ENCODE data around the gene OXNAD1. TPM values are rescaled to one million over a fixed set of nuclear protein-coding genes. Genes with fewer than 3 reads are reported as not detected.

The OXNAD1 gene
- total and polyA plus RNA-seq, 2 of the 13 experiments (the other 11 are each of a cell fraction or from before 2014, with no cell fraction given) = 9.9 to 18.8 TPM

DNA sequence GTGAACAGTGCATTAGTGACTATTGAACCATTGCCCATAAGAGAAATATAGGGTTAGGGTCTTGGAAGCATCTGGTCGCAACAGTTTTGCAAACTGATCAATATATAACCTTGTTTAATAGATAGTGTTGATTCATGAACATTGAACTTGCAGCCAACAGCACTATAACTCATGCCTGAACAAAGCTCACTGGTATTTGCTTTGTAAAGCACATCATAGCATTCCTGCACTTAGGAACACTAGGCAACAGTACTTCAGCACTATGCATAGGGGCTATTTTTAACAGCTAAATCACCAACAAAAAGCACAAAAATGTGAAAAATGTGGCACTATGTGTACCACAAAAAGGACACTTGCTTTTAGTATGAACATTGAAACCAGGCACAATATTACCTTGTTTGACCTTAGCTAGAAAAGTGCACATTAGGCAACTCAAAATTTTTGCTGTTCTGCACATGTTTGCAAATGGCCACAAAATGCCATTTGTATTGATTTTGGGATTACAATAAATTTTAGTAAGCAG, 68.0 kb downstream of the OXNAD1 start (continued):
- TF ChIP-seq, protein P1, sequence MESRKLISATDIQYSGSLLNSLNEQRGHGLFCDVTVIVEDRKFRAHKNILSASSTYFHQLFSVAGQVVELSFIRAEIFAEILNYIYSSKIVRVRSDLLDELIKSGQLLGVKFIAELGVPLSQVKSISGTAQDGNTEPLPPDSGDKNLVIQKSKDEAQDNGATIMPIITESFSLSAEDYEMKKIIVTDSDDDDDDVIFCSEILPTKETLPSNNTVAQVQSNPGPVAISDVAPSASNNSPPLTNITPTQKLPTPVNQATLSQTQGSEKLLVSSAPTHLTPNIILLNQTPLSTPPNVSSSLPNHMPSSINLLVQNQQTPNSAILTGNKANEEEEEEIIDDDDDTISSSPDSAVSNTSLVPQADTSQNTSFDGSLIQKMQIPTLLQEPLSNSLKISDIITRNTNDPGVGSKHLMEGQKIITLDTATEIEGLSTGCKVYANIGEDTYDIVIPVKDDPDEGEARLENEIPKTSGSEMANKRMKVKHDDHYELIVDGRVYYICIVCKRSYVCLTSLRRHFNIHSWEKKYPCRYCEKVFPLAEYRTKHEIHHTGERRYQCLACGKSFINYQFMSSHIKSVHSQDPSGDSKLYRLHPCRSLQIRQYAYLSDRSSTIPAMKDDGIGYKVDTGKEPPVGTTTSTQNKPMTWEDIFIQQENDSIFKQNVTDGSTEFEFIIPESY (CRISPR knock-in tag; IDR thresholded peaks at IDR 0.05) = no peak
- TF ChIP-seq MZF1 (CRISPR knock-in tag; IDR thresholded peaks at IDR 0.05; ENCODE audit: borderline replicate concordance) = no peak
- TF ChIP-seq XRCC5 (optimal IDR thresholded peaks at IDR 0.05; ENCODE audit: low read length) = no peak
- no peak for TF ChIP-seq SATB2 (CRISPR knock-in tag; IDR thresholded peaks at IDR 0.05)
- no peak for TF ChIP-seq TMF1 (CRISPR knock-in tag; IDR thresholded peaks at IDR 0.05; ENCODE audit: low read depth)
- peak; percentile 75; the same call in 1 of the 2 replicates for TF ChIP-seq CHD4 (IDR thresholded peaks at IDR 0.05; ENCODE audit: borderline replicate concordance, low read length)
- no peak for TF ChIP-seq PHF20 (CRISPR knock-in tag; IDR thresholded peaks at IDR 0.05)
- TF ChIP-seq MIXL1 (CRISPR knock-in tag; IDR thresholded peaks at IDR 0.05) = peak; percentile 84; the same call in 1 of the 2 replicates
- no peak for TF ChIP-seq HOXA9 (CRISPR knock-in tag; IDR thresholded peaks at IDR 0.05; ENCODE audit: borderline replicate concordance)
- TF ChIP-seq, protein P2, sequence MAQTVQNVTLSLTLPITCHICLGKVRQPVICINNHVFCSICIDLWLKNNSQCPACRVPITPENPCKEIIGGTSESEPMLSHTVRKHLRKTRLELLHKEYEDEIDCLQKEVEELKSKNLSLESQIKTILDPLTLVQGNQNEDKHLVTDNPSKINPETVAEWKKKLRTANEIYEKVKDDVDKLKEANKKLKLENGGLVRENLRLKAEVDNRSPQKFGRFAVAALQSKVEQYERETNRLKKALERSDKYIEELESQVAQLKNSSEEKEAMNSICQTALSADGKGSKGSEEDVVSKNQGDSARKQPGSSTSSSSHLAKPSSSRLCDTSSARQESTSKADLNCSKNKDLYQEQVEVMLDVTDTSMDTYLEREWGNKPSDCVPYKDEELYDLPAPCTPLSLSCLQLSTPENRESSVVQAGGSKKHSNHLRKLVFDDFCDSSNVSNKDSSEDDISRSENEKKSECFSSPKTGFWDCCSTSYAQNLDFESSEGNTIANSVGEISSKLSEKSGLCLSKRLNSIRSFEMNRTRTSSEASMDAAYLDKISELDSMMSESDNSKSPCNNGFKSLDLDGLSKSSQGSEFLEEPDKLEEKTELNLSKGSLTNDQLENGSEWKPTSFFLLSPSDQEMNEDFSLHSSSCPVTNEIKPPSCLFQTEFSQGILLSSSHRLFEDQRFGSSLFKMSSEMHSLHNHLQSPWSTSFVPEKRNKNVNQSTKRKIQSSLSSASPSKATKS (CRISPR knock-in tag; IDR thresholded peaks at IDR 0.05) = no peak
- TF ChIP-seq FOXO1 (CRISPR knock-in tag; IDR thresholded peaks at IDR 0.05) = peak; percentile 80; the same call in 1 of the 2 replicates
- TF ChIP-seq, protein P3, sequence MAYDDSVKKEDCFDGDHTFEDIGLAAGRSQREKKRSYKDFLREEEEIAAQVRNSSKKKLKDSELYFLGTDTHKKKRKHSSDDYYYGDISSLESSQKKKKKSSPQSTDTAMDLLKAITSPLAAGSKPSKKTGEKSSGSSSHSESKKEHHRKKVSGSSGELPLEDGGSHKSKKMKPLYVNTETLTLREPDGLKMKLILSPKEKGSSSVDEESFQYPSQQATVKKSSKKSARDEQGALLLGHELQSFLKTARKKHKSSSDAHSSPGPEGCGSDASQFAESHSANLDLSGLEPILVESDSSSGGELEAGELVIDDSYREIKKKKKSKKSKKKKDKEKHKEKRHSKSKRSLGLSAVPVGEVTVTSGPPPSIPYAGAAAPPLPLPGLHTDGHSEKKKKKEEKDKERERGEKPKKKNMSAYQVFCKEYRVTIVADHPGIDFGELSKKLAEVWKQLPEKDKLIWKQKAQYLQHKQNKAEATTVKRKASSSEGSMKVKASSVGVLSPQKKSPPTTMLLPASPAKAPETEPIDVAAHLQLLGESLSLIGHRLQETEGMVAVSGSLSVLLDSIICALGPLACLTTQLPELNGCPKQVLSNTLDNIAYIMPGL (CRISPR knock-in tag; IDR thresholded peaks at IDR 0.05; ENCODE audit: borderline replicate concordance in 1 of 2, low read depth in 1 of 2) = 0 out of 4 replicates have a peak, but pooled peaks of 1 of the 2 experiments have one; percentile 18
- TF ChIP-seq ZNF333 (CRISPR knock-in tag; IDR thresholded peaks at IDR 0.05; ENCODE audit: borderline replicate concordance) = no peak
- no peak for TF ChIP-seq NONO (IDR thresholded peaks at IDR 0.05)
- peak; percentile 47; the same call in 1 of the 2 replicates for TF ChIP-seq NONO (CRISPR knock-in tag; conservative IDR thresholded peaks at IDR 0.05)
- TF ChIP-seq PAX8 (CRISPR knock-in tag; IDR thresholded peaks at IDR 0.05; ENCODE audit: borderline replicate concordance) = no peak
- TF ChIP-seq KAT2B (IDR thresholded peaks at IDR 0.05; ENCODE audit: borderline replicate concordance, low read depth, low read length) = no peak
- TF ChIP-seq, protein P4, sequence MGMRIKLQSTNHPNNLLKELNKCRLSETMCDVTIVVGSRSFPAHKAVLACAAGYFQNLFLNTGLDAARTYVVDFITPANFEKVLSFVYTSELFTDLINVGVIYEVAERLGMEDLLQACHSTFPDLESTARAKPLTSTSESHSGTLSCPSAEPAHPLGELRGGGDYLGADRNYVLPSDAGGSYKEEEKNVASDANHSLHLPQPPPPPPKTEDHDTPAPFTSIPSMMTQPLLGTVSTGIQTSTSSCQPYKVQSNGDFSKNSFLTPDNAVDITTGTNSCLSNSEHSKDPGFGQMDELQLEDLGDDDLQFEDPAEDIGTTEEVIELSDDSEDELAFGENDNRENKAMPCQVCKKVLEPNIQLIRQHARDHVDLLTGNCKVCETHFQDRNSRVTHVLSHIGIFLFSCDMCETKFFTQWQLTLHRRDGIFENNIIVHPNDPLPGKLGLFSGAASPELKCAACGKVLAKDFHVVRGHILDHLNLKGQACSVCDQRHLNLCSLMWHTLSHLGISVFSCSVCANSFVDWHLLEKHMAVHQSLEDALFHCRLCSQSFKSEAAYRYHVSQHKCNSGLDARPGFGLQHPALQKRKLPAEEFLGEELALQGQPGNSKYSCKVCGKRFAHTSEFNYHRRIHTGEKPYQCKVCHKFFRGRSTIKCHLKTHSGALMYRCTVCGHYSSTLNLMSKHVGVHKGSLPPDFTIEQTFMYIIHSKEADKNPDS (CRISPR knock-in tag; IDR thresholded peaks at IDR 0.05) = no peak
- peak; percentile 71; the same call in 1 of the 2 replicates for TF ChIP-seq ZNF12 (CRISPR knock-in tag; IDR thresholded peaks at IDR 0.05)
- no peak for TF ChIP-seq KLF13 (CRISPR knock-in tag; IDR thresholded peaks at IDR 0.05)
- TF ChIP-seq ZBTB38 (CRISPR knock-in tag; IDR thresholded peaks at IDR 0.05) = no peak
- TF ChIP-seq, protein P5, sequence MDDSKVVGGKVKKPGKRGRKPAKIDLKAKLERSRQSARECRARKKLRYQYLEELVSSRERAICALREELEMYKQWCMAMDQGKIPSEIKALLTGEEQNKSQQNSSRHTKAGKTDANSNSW (CRISPR knock-in tag; IDR thresholded peaks at IDR 0.05; ENCODE audit: borderline replicate concordance) = no peak

Data from HepG2 (cell line).